Measurements from ENCODE around the gene NPIPA2. TPM values are rescaled to one million over a fixed set of nuclear protein-coding genes. Genes with fewer than 3 reads are reported as not detected.
A peak's percentile ranks its signal among the peaks of the same experiment; 100 is the strongest.
"Not testable (repeated sequence)": the region's sequence is repeated elsewhere in the genome, so short reads cannot be mapped to it uniquely, and the experiment has no call there.

Gene NPIPA2
- total RNA-seq, 1 experiment from 2014 or later, result 12.1 TPM

DNA sequence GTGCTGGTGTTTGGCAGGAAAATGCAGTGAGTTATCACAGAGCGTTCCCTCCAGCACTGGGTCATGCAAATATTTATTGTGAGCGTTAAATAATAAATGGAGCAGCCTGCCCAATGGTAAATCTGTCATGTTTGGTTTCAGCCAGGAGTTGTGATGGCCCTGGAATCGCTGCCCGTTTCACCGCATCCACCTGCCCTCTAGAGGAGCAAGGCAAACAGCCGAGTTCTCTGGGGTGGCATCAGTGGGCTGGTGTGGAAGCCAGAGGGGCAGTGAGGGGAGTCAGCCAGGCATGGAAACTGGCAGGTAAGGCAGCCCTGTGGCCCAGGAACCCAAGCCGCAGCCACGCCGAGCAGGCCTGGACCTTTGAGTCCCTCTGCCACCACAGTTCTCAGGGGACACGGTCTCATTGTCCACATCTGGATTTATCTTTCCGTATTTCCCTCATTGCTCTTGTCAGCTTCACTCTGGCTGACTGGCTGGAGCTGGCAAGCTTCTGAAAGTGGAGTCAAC lies 37.1 kb downstream of the NPIPA2 start:
- H3K9me3 Mint-ChIP-seq; H3K4me3 Mint-ChIP-seq; DNase-seq (ENCODE audit: low spot score); ATAC-seq; CTCF ChIA-PET; H3K27ac Mint-ChIP-seq; H3K27me3 Mint-ChIP-seq (ENCODE audit: low read depth); POLR2A ChIA-PET; H3K4me1 Mint-ChIP-seq; H3K36me3 Mint-ChIP-seq: not testable (repeated sequence)

DNA sequence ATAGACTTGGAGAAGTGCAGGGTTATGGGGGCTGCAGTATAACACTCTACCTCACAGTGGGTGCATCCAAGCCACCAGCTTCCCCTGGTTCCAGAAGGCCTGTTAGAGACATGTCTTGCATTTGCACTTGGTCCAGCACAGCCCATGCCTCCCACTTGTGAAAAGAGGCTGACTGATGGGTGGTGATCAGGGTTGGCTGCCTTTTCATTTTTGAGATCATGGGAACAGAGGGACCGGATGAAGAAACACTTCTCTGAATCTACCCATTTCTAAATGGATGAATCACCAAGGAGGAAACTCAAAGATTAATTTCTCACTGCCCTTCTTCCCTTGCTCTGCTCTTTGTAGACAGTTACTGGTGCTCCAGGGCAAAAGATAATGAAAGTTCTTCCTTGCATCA lies 43.8 kb downstream of the NPIPA2 start:
- H3K27me3 Mint-ChIP-seq (ENCODE audit: low read depth); H3K4me3 Mint-ChIP-seq; ATAC-seq; DNase-seq (ENCODE audit: low spot score); H3K9me3 Mint-ChIP-seq; H3K4me1 Mint-ChIP-seq; H3K27ac Mint-ChIP-seq; POLR2A ChIA-PET; H3K36me3 Mint-ChIP-seq; CTCF ChIA-PET: not testable (repeated sequence)

DNA sequence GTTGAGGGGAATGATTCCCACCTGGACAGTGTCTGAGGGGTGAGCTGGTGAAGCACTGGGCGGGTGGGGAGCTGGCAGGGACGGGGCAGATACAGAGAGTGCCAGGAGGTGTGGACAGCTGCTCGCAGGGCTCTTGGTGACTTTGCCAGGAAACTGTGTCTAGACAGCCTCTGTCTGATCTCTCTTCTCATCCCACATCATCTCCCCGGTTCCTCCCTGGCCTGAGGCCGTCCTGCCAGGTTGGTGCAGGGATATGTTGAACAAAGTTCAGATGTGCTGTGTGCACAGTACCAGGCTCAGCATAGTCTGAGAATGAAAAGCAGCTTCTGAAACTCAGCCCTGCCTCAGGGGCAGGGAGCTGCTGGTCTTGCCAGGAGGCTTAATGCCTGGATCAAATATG lies 47.2 kb downstream of the NPIPA2 start:
- H3K27ac Mint-ChIP-seq; H3K4me1 Mint-ChIP-seq; H3K27me3 Mint-ChIP-seq (ENCODE audit: low read depth); ATAC-seq; DNase-seq (ENCODE audit: low spot score); H3K9me3 Mint-ChIP-seq; H3K36me3 Mint-ChIP-seq; CTCF ChIA-PET; POLR2A ChIA-PET; H3K4me3 Mint-ChIP-seq: not testable (repeated sequence)

DNA sequence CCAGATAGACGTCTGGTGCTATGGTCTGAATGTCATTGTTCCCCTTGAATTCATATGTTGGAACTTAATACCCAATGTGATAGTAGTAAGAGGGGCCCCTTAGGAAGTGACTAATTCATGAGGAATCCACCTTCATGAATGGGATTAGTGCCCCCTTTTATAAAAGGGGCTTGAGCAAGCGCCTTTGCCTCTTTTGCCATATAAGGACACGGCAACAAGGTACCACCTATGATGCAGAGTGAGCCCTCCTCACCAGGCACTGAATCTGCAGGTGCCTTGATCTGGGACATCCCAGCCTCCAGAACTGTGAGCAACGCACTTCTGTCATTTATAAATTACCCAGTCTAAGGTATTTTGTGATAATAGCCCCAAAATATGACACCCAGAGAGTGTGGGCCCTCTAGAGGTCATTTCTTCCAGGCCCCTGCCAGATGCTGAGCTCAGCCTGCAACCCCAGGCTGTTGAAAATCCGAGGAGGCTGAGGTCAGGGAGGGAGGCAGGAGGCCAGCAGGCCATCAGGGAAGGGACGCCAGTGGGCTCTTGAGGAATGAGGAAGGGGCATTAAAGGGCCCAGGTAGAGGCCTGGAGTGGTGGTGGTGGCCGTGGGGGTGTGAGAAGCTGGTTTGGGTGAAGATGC lies 48.1 kb downstream of the NPIPA2 start:
- CTCF ChIA-PET; H3K27ac Mint-ChIP-seq; H3K4me1 Mint-ChIP-seq; H3K36me3 Mint-ChIP-seq; H3K9me3 Mint-ChIP-seq; H3K27me3 Mint-ChIP-seq (ENCODE audit: low read depth); H3K4me3 Mint-ChIP-seq; POLR2A ChIA-PET; DNase-seq (ENCODE audit: low spot score): not testable (repeated sequence)
- peak; percentile 76 for ATAC-seq

DNA sequence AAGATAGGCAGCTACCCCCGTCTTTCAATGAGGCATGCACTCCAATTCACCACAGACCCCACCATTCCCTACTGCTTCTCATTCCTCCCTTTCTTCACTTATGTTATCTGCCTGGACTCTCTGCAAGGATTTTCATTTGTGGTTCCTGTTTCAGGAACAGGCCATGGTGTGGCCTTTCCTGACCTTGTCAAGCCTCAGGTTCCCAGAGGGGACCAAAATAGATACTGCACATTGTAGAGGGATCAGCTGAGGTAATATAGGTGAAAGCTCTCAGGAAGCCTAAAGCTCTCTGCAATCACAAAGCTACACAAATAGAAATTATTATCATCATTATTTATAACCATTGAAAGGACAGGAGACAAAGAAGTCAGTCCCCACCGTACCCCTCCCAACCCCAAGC lies 50.6 kb downstream of the NPIPA2 start:
- H3K4me3 Mint-ChIP-seq, POLR2A ChIA-PET, CTCF ChIA-PET: not testable (repeated sequence)

DNA sequence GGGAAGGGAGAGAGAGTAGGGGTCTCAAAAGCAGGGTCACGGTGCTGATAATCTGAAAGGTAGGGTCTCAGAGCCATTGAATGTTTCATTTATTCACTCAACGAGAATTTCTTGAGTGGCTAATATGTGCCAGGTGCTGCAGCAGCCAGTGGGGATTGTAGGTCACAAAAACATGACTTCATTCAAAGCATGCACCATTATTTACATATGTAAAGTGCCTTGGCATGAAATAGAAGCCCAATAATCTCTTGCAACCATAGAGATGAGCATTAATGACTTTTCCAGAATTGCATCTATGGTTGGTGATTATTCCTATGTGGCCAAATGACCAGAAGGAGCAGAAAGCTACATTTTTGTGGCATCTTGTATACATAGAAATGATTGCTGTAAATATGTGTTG lies 55.2 kb downstream of the NPIPA2 start:
- CTCF ChIA-PET; H3K9me3 Mint-ChIP-seq; H3K4me1 Mint-ChIP-seq; H3K27ac Mint-ChIP-seq; POLR2A ChIA-PET; ATAC-seq; H3K4me3 Mint-ChIP-seq; H3K36me3 Mint-ChIP-seq; H3K27me3 Mint-ChIP-seq (ENCODE audit: low read depth); DNase-seq (ENCODE audit: low spot score): not testable (repeated sequence)

More for the DNA sequence above, 50.6 kb downstream of the NPIPA2 start:
- not testable (repeated sequence) for H3K27ac Mint-ChIP-seq; H3K27me3 Mint-ChIP-seq (ENCODE audit: low read depth); H3K4me1 Mint-ChIP-seq; H3K9me3 Mint-ChIP-seq; H3K36me3 Mint-ChIP-seq; DNase-seq (ENCODE audit: low spot score); ATAC-seq

DNA sequence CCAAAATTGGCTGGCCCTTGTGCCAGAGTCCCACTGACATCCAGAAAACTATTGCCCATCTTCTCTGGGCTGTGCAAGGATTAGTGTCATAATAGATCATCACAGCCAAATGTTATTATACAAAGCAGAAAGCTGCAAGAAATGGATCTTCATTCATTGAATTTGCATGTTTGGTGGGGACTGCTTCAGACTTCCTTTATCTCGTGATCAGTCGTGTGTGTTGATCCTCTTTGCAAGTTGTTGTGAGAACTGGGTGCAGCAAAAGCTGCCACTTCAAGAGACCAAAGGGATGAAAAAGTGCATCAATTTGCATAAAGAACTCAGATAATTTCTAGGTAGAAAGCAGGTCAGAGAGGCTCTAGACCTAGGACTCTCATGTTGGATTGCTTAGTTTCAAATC lies 61.2 kb downstream of the NPIPA2 start:
- ATAC-seq; H3K4me1 Mint-ChIP-seq; H3K27me3 Mint-ChIP-seq (ENCODE audit: low read depth); DNase-seq (ENCODE audit: low spot score); H3K9me3 Mint-ChIP-seq; H3K27ac Mint-ChIP-seq; POLR2A ChIA-PET; H3K36me3 Mint-ChIP-seq; H3K4me3 Mint-ChIP-seq; CTCF ChIA-PET: not testable (repeated sequence)

DNA sequence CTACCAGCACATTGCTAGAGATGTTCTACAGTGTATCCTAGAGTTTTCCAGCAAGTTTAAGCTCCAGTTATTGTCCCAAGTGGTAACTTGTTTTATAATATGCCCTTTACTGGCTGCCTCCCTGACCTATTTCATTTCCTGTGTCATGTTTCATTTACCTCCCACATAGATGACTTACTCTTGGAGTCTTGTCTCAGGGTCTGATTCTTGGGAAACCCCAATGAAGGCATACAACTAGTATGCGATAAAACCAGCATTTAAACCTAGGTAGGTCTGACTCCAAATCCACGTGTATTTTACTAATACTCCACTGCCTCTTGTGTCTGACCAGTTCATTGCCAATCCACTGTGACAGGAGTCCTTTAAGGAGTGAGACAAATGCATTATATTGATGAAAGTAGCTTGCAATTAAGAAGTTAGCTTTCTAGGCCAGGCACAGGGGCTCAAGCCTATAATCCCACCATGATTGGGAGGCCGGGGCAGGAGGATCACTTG lies 64.9 kb downstream of the NPIPA2 start:
- H3K27me3 Mint-ChIP-seq (ENCODE audit: low read depth); H3K9me3 Mint-ChIP-seq; CTCF ChIA-PET; DNase-seq (ENCODE audit: low spot score); POLR2A ChIA-PET; H3K4me3 Mint-ChIP-seq; ATAC-seq; H3K27ac Mint-ChIP-seq; H3K4me1 Mint-ChIP-seq; H3K36me3 Mint-ChIP-seq: not testable (repeated sequence)

DNA sequence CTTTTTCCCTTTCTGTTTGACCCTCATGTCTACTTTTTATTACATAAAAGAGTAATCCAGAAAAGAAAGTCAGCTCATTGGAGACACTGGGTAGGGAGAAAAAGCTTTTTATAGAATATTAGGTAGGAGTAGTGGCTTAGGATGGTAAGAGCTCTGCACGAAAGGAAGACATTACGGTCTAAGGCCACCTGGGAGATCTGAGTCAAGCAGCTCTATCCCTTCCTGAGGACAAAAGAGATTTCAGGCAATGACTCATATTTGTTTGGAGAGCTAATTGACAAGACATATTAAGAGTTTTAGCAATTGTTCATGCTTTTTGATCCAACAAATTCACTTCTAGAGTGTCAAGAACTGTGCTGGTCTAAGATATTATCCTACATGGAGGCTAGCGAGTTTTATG lies 71.6 kb downstream of the NPIPA2 start:
- POLR2A ChIA-PET; H3K27ac Mint-ChIP-seq; H3K4me1 Mint-ChIP-seq; ATAC-seq; H3K4me3 Mint-ChIP-seq; CTCF ChIA-PET; H3K9me3 Mint-ChIP-seq; DNase-seq (ENCODE audit: low spot score); H3K36me3 Mint-ChIP-seq; H3K27me3 Mint-ChIP-seq (ENCODE audit: low read depth): not testable (repeated sequence)

Other genes with a start within 250 kb of the NPIPA2 start
- gene PARN, start 112.3 kb upstream of the NPIPA2 start, total RNA-seq (2021), result 37.7 to 39.4 TPM (median 38.5 TPM) in 3 replicates
- gene BFAR, start 109.6 kb upstream of the NPIPA2 start, total RNA-seq (2021), result 56.1 to 70.3 TPM (median 59.4 TPM) in 3 replicates
- 0.39 to 0.85 TPM (median 0.42 TPM) in 3 replicates for gene PLA2G10, start 48.2 kb upstream of the NPIPA2 start, total RNA-seq (2021)
- gene NPIPA3, start 39.1 kb upstream of the NPIPA2 start, total RNA-seq (2021), result 0.92 to 2.3 TPM (median 1.4 TPM) in 3 replicates
- 100.0 to 112 TPM (median 101 TPM) in 3 replicates for gene NOMO1, start 91.2 kb downstream of the NPIPA2 start, total RNA-seq (2021)
- gene NPIPA1, start 194.9 kb downstream of the NPIPA2 start, total RNA-seq (2021), result 115 to 118 TPM (median 116 TPM) in 3 replicates
- 106 to 108 TPM (median 107 TPM) in 3 replicates for gene PDXDC1, start 232.5 kb downstream of the NPIPA2 start, total RNA-seq (2021)

Data from WTC11 (cell line).